A549 (cell line): ENCODE measurements around the gene GTF3C1. TPM values are rescaled to one million over a fixed set of nuclear protein-coding genes. Genes with fewer than 3 reads are reported as not detected.

Experiments used
- ATAC-seq, 2 experiments: fragments of 200-7000 bp in 1 of 2; fragments of >200 bp in 1 of 2; cut with Nextera tagmentation in 1 of 2; cut with Tn5 transposase in 1 of 2; 3 replicates each; pipeline versions ENCODE4 v1.8.0 to v1.9.1; 2018 to 2020; ENCODE audit warnings: mild to moderate bottlenecking in 1 of 2, moderate library complexity in 1 of 2
- CTCF ChIA-PET: fragments of 300-600 bp; sonication (Branson Sonifier 250); formaldehyde crosslinking; extraction: SDS; loops from one replicate; lab custom pipeline; 2021; ENCODE audit warnings: antibody characterized with exemption, inconsistent platforms; lab: Yijun Ruan, JAX
- POLR2A ChIA-PET: fragments of 350-600 bp; formaldehyde crosslinking; extraction: SDS; loops from one replicate; lab custom pipeline; 2021; ENCODE audit warnings: antibody characterized with exemption, inconsistent platforms; lab: Yijun Ruan, JAX
- DNase-seq, 2 experiments: peaks; one replicate each; pipeline versions ENCODE4 v3.0.0 to v3.0.0-alpha.2; 2011 to 2016; ENCODE audit warnings: low read depth in 1 of 2, low spot score in 1 of 2
- FAIRE-seq: peaks from 2 replicates; lab custom pipeline; 2011; peaks lifted over from hg19 to GRCh38; lab: Jason Lieb, UNC
- H3K27ac ChIP-seq, 2 experiments: fragments of >200 bp; sonication (Bioruptor Twin); formaldehyde crosslinking; 3 replicates each; pipeline ENCODE4 v1.5.1; 2016 to 2017
- H3K4me1 ChIP-seq: fragments of >200 bp; sonication (Bioruptor Twin); formaldehyde crosslinking; 3 replicates; pipeline ENCODE4 v1.6.1; 2016
- H3K4me2 ChIP-seq: fragments of >200 bp; sonication (Bioruptor Twin); formaldehyde crosslinking; 3 replicates; pipeline ENCODE4 v1.6.1; 2016
- H3K4me3 ChIP-seq: fragments of >200 bp; sonication (Bioruptor Twin); formaldehyde crosslinking; 3 replicates; pipeline ENCODE4 v1.5.1; 2016
- H3K9me3 ChIP-seq: fragments of >200 bp; sonication (Bioruptor Twin); formaldehyde crosslinking; 3 replicates; pipeline ENCODE4 v1.6.1; 2016
- BCL3 ChIP-seq: fragments of >200 bp; sonication (Bioruptor Twin); formaldehyde crosslinking; IDR thresholded peaks from 3 replicates; pipeline ENCODE4 v1.6.1; 2016
- CBX2 ChIP-seq: fragments of 200-600 bp; sonication (generic); IDR thresholded peaks from 2 replicates; pipeline ENCODE4 v1.6.1; 2016; ENCODE audit warnings: low read depth, mild to moderate bottlenecking, borderline replicate concordance
- CEBPB ChIP-seq, 2 experiments: fragments of >200 bp in 1 of 2; sonication (Bioruptor Twin) in 1 of 2; formaldehyde crosslinking in 1 of 2; IDR thresholded peaks; 2 replicates each; pipeline ENCODE4 v1.6.1; 2012 to 2016
- EHF ChIP-seq: fragments of 250-450 bp; sonication (Bioruptor Pico); IDR thresholded peaks from 2 replicates; pipeline ENCODE4 v1.5.0; 2020; ENCODE audit warnings: mild to moderate bottlenecking
- EHMT2 ChIP-seq: fragments of 200-600 bp; sonication (generic); IDR thresholded peaks from 2 replicates; pipeline ENCODE4 v1.6.1; 2016; ENCODE audit warnings: antibody characterized with exemption, low read depth, mild to moderate bottlenecking, moderate library complexity
- ELK1 ChIP-seq: fragments of 150-350 bp; IDR thresholded peaks from 2 replicates; pipeline ENCODE4 v1.6.1; 2014; ENCODE audit warnings: low read depth, mild to moderate bottlenecking, low read length
- ESRRA ChIP-seq: fragments of 150-350 bp; IDR thresholded peaks from 2 replicates; pipeline ENCODE4 v1.6.1; 2014; ENCODE audit warnings: mild to moderate bottlenecking, low read length, borderline replicate concordance
- FOSB ChIP-seq: fragments of 250-450 bp; sonication (Bioruptor Pico); IDR thresholded peaks from 2 replicates; pipeline ENCODE4 v1.5.0; 2020; ENCODE audit warnings: mild to moderate bottlenecking, moderate library complexity
- FOSL2 ChIP-seq, 2 experiments: fragments of 450-650 bp in 1 of 2; fragments of >200 bp in 1 of 2; sonication (Bioruptor Twin) in 1 of 2; formaldehyde crosslinking; IDR thresholded peaks; 2 replicates each; pipeline versions ENCODE4 v1.5.0 to v1.6.1; 2016 to 2020; ENCODE audit warnings: mild to moderate bottlenecking in 1 of 2, moderate library complexity in 1 of 2
- HOXA7 ChIP-seq: fragments of 250-450 bp; sonication (Bioruptor Pico); IDR thresholded peaks from 2 replicates; pipeline ENCODE4 v1.5.0; 2020; ENCODE audit warnings: mild to moderate bottlenecking, moderate library complexity
- HOXB13 ChIP-seq: fragments of 250-450 bp; sonication (Bioruptor Pico); IDR thresholded peaks from 2 replicates; pipeline ENCODE4 v1.5.0; 2020; ENCODE audit warnings: low read depth, mild to moderate bottlenecking, moderate library complexity
- HOXB5 ChIP-seq: fragments of 250-450 bp; sonication (Bioruptor Pico); IDR thresholded peaks from 2 replicates; pipeline ENCODE4 v1.5.0; 2020; ENCODE audit warnings: mild to moderate bottlenecking, moderate library complexity
- KDM1A ChIP-seq: fragments of 200-600 bp; sonication (generic); IDR thresholded peaks from 2 replicates; pipeline ENCODE4 v1.6.1; 2016; ENCODE audit warnings: low read depth, mild to moderate bottlenecking
- KDM5A ChIP-seq: fragments of 200-600 bp; sonication (generic); IDR thresholded peaks from 2 replicates; pipeline ENCODE4 v1.6.1; 2016; ENCODE audit warnings: antibody characterized with exemption, mild to moderate bottlenecking
- MAFK ChIP-seq: fragments of 450-650 bp; IDR thresholded peaks from 2 replicates; pipeline ENCODE4 v1.6.1; 2014; ENCODE audit not compliant: partially characterized antibody
- MAX ChIP-seq: IDR thresholded peaks from 2 replicates; pipeline ENCODE4 v1.6.1; 2012
- MAZ ChIP-seq: fragments of 150-350 bp; IDR thresholded peaks from 2 replicates; pipeline ENCODE4 v1.6.1; 2014; ENCODE audit warnings: antibody characterized with exemption, low read depth, low read length, borderline replicate concordance
- MYC ChIP-seq: IDR thresholded peaks from 2 replicates; pipeline ENCODE4 v1.6.1; 2012; ENCODE audit warnings: mild to moderate bottlenecking, inconsistent platforms, low read length, improper control_type of control experiment, borderline replicate concordance
- NPAS2 ChIP-seq: fragments of 250-450 bp; sonication (Bioruptor Pico); IDR thresholded peaks from 2 replicates; pipeline ENCODE4 v1.8.0; 2022; ENCODE audit warnings: mild to moderate bottlenecking, moderate library complexity, borderline replicate concordance
- PHF8 ChIP-seq: fragments of 200-600 bp; sonication (generic); IDR thresholded peaks from 2 replicates; pipeline ENCODE4 v1.6.1; 2016; ENCODE audit warnings: low read depth, mild to moderate bottlenecking, antibody characterized with exemption, moderate library complexity, borderline replicate concordance
- POLR2A ChIP-seq: IDR thresholded peaks from 2 replicates; pipeline ENCODE4 v1.6.1; 2012; ENCODE audit warnings: mild to moderate bottlenecking, low read length
- RAD21 ChIP-seq, 2 experiments: fragments of >200 bp in 1 of 2; sonication (Bioruptor Twin) in 1 of 2; formaldehyde crosslinking in 1 of 2; IDR thresholded peaks in 1 of 2; conservative IDR thresholded peaks in 1 of 2; 2 replicates in 1 of 2; 3 replicates in 1 of 2; pipeline ENCODE4 v1.6.1; 2012 to 2018; ENCODE audit warnings: inconsistent platforms in 1 of 2
- TFCP2L1 ChIP-seq: fragments of 250-450 bp; sonication (Bioruptor Pico); IDR thresholded peaks from 2 replicates; pipeline ENCODE4 v1.5.0; 2021; ENCODE audit warnings: mild to moderate bottlenecking
- TP53 ChIP-seq: fragments of 250-450 bp; sonication (Bioruptor Pico); IDR thresholded peaks from 2 replicates; pipeline ENCODE4 v1.5.0; 2021; ENCODE audit warnings: mild to moderate bottlenecking, moderate library complexity
- ZC3H11A ChIP-seq: fragments of 450-650 bp; IDR thresholded peaks from 2 replicates; pipeline ENCODE4 v1.6.1; 2014; ENCODE audit warnings: antibody characterized with exemption, mild to moderate bottlenecking
- ZNF302 ChIP-seq: fragments of 250-450 bp; sonication (Bioruptor Pico); IDR thresholded peaks from 2 replicates; pipeline ENCODE4 v1.9.0; 2021; ENCODE audit warnings: inconsistent platforms, mild to moderate bottlenecking, moderate library complexity
- whole genome bisulfite sequencing: methylation state at CpG from one replicate; pipeline ENCODE4 v1.1.6; 2017; ENCODE audit errors: missing lambda C conversion rate; 5-methylcytosine and 5-hydroxymethylcytosine counted together
- polyA plus RNA-seq, 4 experiments: library from polyadenylated mRNA; depleted of rRNA in 3 of 4; stranded (reverse); fragments of >200 nt; fragmentation: RNase III in 1 of 4; extraction: RNeasy Plus Mini Kit Qiagen cat#74134 plus additional on column Dnase treatment in 1 of 4; gene quantifications; 2 replicates in 3 of 4; 3 replicates in 1 of 4; pipeline ENCODE4 v1.2.3, GENCODE V29; 2011 to 2017

Gene GTF3C1
- polyA plus RNA-seq, 2 of the 4 experiments (the other 2 are of a cell fraction) = 41.6 to 54.2 TPM

GRCh38 chr16:27475561-27475960 is 74.2 kb downstream of the GTF3C1 start:
- DNase-seq (no peak), FAIRE-seq (no peak), ATAC-seq (no peak)
- Histone ChIP-seq H3K4me3 (no peak overlapping the region), H3K4me1 (no peaks in the 10 kb centered on the region), H3K4me2 (no peak overlapping the region), H3K27ac (no peak overlapping the region), H3K9me3 (no peaks in the 10 kb centered on the region)
- ChIA-PET CTCF (no interaction called here), POLR2A (no interaction called here)
- WGBS = 56% methylated on average over 9 of the region's 9 CpGs
- TF ChIP-seq MYC = no peak
- TF ChIP-seq TFCP2L1 (CRISPR knock-in tag) = no peak
- TF ChIP-seq HOXB5 (CRISPR knock-in tag) = no peak
- no peak for TF ChIP-seq ELK1
- TF ChIP-seq POLR2A = no peak

- Histone ChIP-seq H3K4me1 (no peaks in the 10 kb centered on the region), H3K4me3 (no peak overlapping the region), H3K4me2 (no peak overlapping the region), H3K9me3 (no peaks in the 10 kb centered on the region), H3K27ac (no peak overlapping the region)
- FAIRE-seq (no peak), ATAC-seq (no peak), DNase-seq (no peak)
- POLR2A ChIA-PET = no interaction called here
- TF ChIP-seq CEBPB (IDR thresholded peaks at IDR 0.05) = no peak
- TF ChIP-seq FOSB (CRISPR knock-in tag) = no peak
- no peak for TF ChIP-seq ZNF302 (CRISPR knock-in tag)
- no peak for TF ChIP-seq PHF8
- WGBS = 97% methylated on average over 9 of the region's 9 CpGs
- CTCF ChIA-PET = no interaction called here
These were observed 74.8 kb downstream of the GTF3C1 start for GRCh38 chr16:27474921-27475320.

GRCh38 chr16:27474041-27474440 is 75.7 kb downstream of the GTF3C1 start:
- ChIA-PET POLR2A (no interaction called here), CTCF (interaction anchor here (0.6 kb wide), 1 partner anchor 574 kb away, joined by 3 read pairs; no protein-coding TSS in a partner anchor)
- ATAC-seq (no peak), DNase-seq (no peak), FAIRE-seq (no peak)
- Histone ChIP-seq H3K4me2 (no peak overlapping the region), H3K9me3 (no peaks in the 10 kb centered on the region), H3K27ac (no peak overlapping the region), H3K4me3 (no peak overlapping the region), H3K4me1 (no peaks in the 10 kb centered on the region)
- 90% methylated on average over 9 of the region's 9 CpGs for WGBS
- TF ChIP-seq EHF (CRISPR knock-in tag) (no peak), ZC3H11A (no peak), CEBPB (IDR thresholded peaks at IDR 0.05) (no peak), KDM5A (no peak), NPAS2 (CRISPR knock-in tag) (no peak), CBX2 (no peak), MAFK (no peak), MAX (no peak), MYC (no peak), MAZ (no peak), ESRRA (no peak), HOXA7 (CRISPR knock-in tag) (no peak), TP53 (CRISPR knock-in tag) (no peak), KDM1A (no peak), BCL3 (no peak), RAD21 (conservative IDR thresholded peaks at IDR 0.05 in 1 of 2, IDR thresholded peaks at IDR 0.05 in 1 of 2) (no peak), FOSL2 (IDR thresholded peaks at IDR 0.05) (no peak), FOSL2 (CRISPR knock-in tag; IDR thresholded peaks at IDR 0.05) (no peak), EHMT2 (no peak), HOXB13 (no peak), POLR2A (no peak)
- TF ChIP-seq, all 56 proteins: peak for 0
